T-helper 9 cell (primary cell): ENCODE data around the gene XBP1.
A peak's percentile ranks its signal among the peaks of the same experiment; 100 is the strongest.
"Not testable (repeated sequence)": the region's sequence is repeated elsewhere in the genome, so short reads cannot be mapped to it uniquely, and the experiment has no call there.

Experiments used
- DNase-seq: peaks from one replicate; pipeline ENCODE4 v3.0.0-alpha.2; 2020
- total RNA-seq, 2 donors: gene quantifications; one replicate each; lab custom pipeline; 2026; lab: John Stamatoyannopoulos, UW

Gene XBP1
- 219 to 357 reads per million in 2 donors for total RNA-seq

GRCh38 chr22:28800308-28801041, at the start of gene XBP1:
Gene XBP1, minus strand, starts transcription at chr22:28800569.
- DNase-seq = peak; percentile 90

GRCh38 chr22:28846994-28847393, 46.6 kb upstream of the XBP1 start:
- no peak for DNase-seq

GRCh38 chr22:28844277-28844676, 43.9 kb upstream of the XBP1 start:
- DNase-seq = not testable (repeated sequence)

GRCh38 chr22:28843633-28844032, 43.3 kb upstream of the XBP1 start:
- no peak for DNase-seq

- no peak for DNase-seq
Measured at GRCh38 chr22:28841111-28841510, 40.7 kb upstream of the XBP1 start.

GRCh38 chr22:28838971-28839370, 38.6 kb upstream of the XBP1 start:
- no peak for DNase-seq

- DNase-seq = no peak
Measured at GRCh38 chr22:28837640-28838039, 37.3 kb upstream of the XBP1 start.

- no peak for DNase-seq
Measured at GRCh38 chr22:28835630-28836189, 35.3 kb upstream of the XBP1 start.

GRCh38 chr22:28833276-28833923, 33.0 kb upstream of the XBP1 start:
- DNase-seq = no peak

GRCh38 chr22:28832731-28833130, 32.4 kb upstream of the XBP1 start:
- no peak for DNase-seq

- no peak for DNase-seq
Measured at GRCh38 chr22:28831140-28832072, 31.0 kb upstream of the XBP1 start.

GRCh38 chr22:28830441-28830840, 30.1 kb upstream of the XBP1 start:
- no peak for DNase-seq

GRCh38 chr22:28829358-28830181, 29.2 kb upstream of the XBP1 start:
- DNase-seq = peak; percentile 68

- DNase-seq = no peak
Measured at GRCh38 chr22:28826921-28827320, 26.6 kb upstream of the XBP1 start.

- not testable (repeated sequence) for DNase-seq
Measured at GRCh38 chr22:28826430-28826829, 26.1 kb upstream of the XBP1 start.

- DNase-seq = not testable (repeated sequence)
Measured at GRCh38 chr22:28824455-28824854, 24.1 kb upstream of the XBP1 start.

- no peak for DNase-seq
Measured at GRCh38 chr22:28822930-28823551, 22.7 kb upstream of the XBP1 start.

GRCh38 chr22:28821452-28821851, 21.1 kb upstream of the XBP1 start:
- no peak for DNase-seq

- no peak for DNase-seq
Measured at GRCh38 chr22:28820885-28821284, 20.5 kb upstream of the XBP1 start.

- no peak for DNase-seq
Measured at GRCh38 chr22:28819253-28820096, 19.1 kb upstream of the XBP1 start.
